GM18858 (cell line): ENCODE data around the gene LEFTY1.

ENCODE experiments used
- ATAC-seq: cut with Tn5 transposase; IDR thresholded peaks from one replicate; pipeline ENCODE4 v1.9.1; 2021; ENCODE audit not compliant: unreplicated experiment

LEFTY1 gene

GRCh38 chr1:225874431-225874830 is 14.5 kb downstream of the LEFTY1 start:
- no peak for ATAC-seq

- no peak for ATAC-seq
These were observed 15.6 kb downstream of the LEFTY1 start for GRCh38 chr1:225873281-225873850.

GRCh38 chr1:225872075-225872430 is 16.9 kb downstream of the LEFTY1 start:
- no peak for ATAC-seq

GRCh38 chr1:225871359-225872074 is 17.4 kb downstream of the LEFTY1 start:
- no peak for ATAC-seq

GRCh38 chr1:225870911-225871310 is 18.0 kb downstream of the LEFTY1 start:
- ATAC-seq, result no peak

GRCh38 chr1:225868631-225869330 is 20.2 kb downstream of the LEFTY1 start:
- ATAC-seq, result no peak

- no peak for ATAC-seq
These were observed 22.0 kb downstream of the LEFTY1 start for GRCh38 chr1:225866981-225867380.

- peak; percentile 58 for ATAC-seq
These were observed 22.7 kb downstream of the LEFTY1 start for GRCh38 chr1:225866061-225866837.

GRCh38 chr1:225865514-225865913 is 23.4 kb downstream of the LEFTY1 start:
- no peak for ATAC-seq

GRCh38 chr1:225863167-225863566 is 25.8 kb downstream of the LEFTY1 start:
- no peak for ATAC-seq

- no peak for ATAC-seq
These were observed 26.4 kb downstream of the LEFTY1 start for GRCh38 chr1:225862581-225862950.

GRCh38 chr1:225861834-225862580 is 26.9 kb downstream of the LEFTY1 start:
- no peak for ATAC-seq

GRCh38 chr1:225860876-225861441 is 28.0 kb downstream of the LEFTY1 start:
- ATAC-seq, result no peak

- no peak for ATAC-seq
These were observed 28.8 kb downstream of the LEFTY1 start for GRCh38 chr1:225860107-225860506.

- no peak for ATAC-seq
These were observed 29.8 kb downstream of the LEFTY1 start for GRCh38 chr1:225859151-225859550.

GRCh38 chr1:225857256-225857655 is 31.7 kb downstream of the LEFTY1 start:
- ATAC-seq, result no peak

GRCh38 chr1:225855503-225856300 is 33.2 kb downstream of the LEFTY1 start:
- ATAC-seq, result no peak

- ATAC-seq, result no peak
These were observed 35.5 kb downstream of the LEFTY1 start for GRCh38 chr1:225853441-225853840.

- no peak for ATAC-seq
These were observed 36.4 kb downstream of the LEFTY1 start for GRCh38 chr1:225852413-225853124.
